Thyroid gland (tissue), 4 donors: ENCODE measurements around the gene MAP3K10. TPM values are rescaled to one million over a fixed set of nuclear protein-coding genes. Genes with fewer than 3 reads are reported as not detected.
"Not testable (repeated sequence)": the region's sequence is repeated elsewhere in the genome, so short reads cannot be mapped to it uniquely, and the experiment has no call there.

Experiments used
- DNase-seq, 2 donors: peaks; one replicate each; pipeline ENCODE4 v3.0.0-alpha.2; 2019
- H3K27ac ChIP-seq, 3 donors: fragments of 200-600 bp; sonication (generic); 1 replicate in 2 of 3; 2 replicates in 1 of 3; pipeline ENCODE4 v1.5.1; 2016 to 2019; ENCODE audit warnings: mild to moderate bottlenecking in 1 of 3, moderate library complexity in 1 of 3
- H3K27me3 ChIP-seq: fragments of 200-600 bp; sonication (generic); one replicate; pipeline ENCODE4 v1.5.1; 2019
- H3K36me3 ChIP-seq, 2 donors: fragments of 200-600 bp; sonication (generic); one replicate each; pipeline ENCODE4 v1.5.1; 2016 to 2019
- H3K4me1 ChIP-seq, 2 donors: fragments of 200-600 bp; sonication (generic); one replicate each; pipeline ENCODE4 v1.5.1; 2017 to 2019
- H3K4me3 ChIP-seq, 3 donors: fragments of 200-600 bp; sonication (generic); replicated peaks in 1 of 3; 1 replicate in 2 of 3; 2 replicates in 1 of 3; pipeline ENCODE4 v1.5.1; 2016; ENCODE audit warnings: mild to moderate bottlenecking in 1 of 3
- H3K9me3 ChIP-seq: fragments of 200-600 bp; sonication (generic); one replicate; pipeline ENCODE4 v1.5.1; 2017
- CTCF ChIP-seq, 6 experiments: fragments of 200-600 bp in 3 of 6; fragments of 450-650 bp in 3 of 6; sonication (generic) in 3 of 6; IDR thresholded peaks; one replicate each; pipeline ENCODE4 v1.5.1; 2016 to 2019; ENCODE audit warnings: antibody characterized with exemption in 6 of 6, mild to moderate bottlenecking in 2 of 6, inconsistent platforms in 1 of 6, moderate library complexity in 1 of 6
- POLR2A ChIP-seq, 2 donors: fragments of 450-650 bp; IDR thresholded peaks; one replicate each; pipeline ENCODE4 v1.6.1; 2017; ENCODE audit warnings: antibody characterized with exemption in 2 of 2, mild to moderate bottlenecking in 2 of 2, moderate library complexity in 1 of 2
- WGBS, 2 donors: methylation state at CpG; one replicate each; pipeline ENCODE4 v1.1.5; 2017; 5-methylcytosine and 5-hydroxymethylcytosine counted together
- intact Hi-C: fragments of 100-400 bp; cut with DNase I; formaldehyde crosslinking; loops from one replicate; pipeline ENCODE4 v1.15.1; 2023
- total RNA-seq, 4 donors: library from RNA; depleted of rRNA; stranded (reverse); fragments of >200 nt; gene quantifications; one replicate each; pipeline ENCODE4 v1.2.3, GENCODE V29; 2016

The MAP3K10 gene
- total RNA-seq, 4 donors from 2014 or later, result 9.1 to 19.6 (median 15.9) TPM

- TF ChIP-seq POLR2A (IDR thresholded peaks at IDR 0.05), result no peak
- Histone ChIP-seq H3K27ac (no peak overlapping the region), H3K36me3 (no peaks in the 10 kb centered on the region), H3K4me1 (peaks cover 6 to 10% of the 10 kb centered on the region in 2 donors), H3K9me3 (no peaks in the 10 kb centered on the region), H3K27me3 (no peaks in the 10 kb centered on the region), H3K4me3 (no peak overlapping the region)
- WGBS, 2 donors, result 80 to 89% methylated on average over 4 to 5 of the region's 5 CpGs
- no peak for DNase-seq
- intact Hi-C loops, result loop anchor here (10.0 kb wide), 1 partner anchor 490 kb away; no protein-coding TSS in a partner anchor
Measured at GRCh38 chr19:40144947-40145748, 46.1 kb upstream of the MAP3K10 start.

- H3K27ac ChIP-seq, H3K4me3 ChIP-seq, H3K36me3 ChIP-seq, H3K27me3 ChIP-seq, H3K9me3 ChIP-seq, DNase-seq: not testable (repeated sequence)
- 60 to 64% methylated on average over 6 of the region's 6 CpGs for WGBS, 2 donors
- H3K4me1 ChIP-seq, result peaks cover 6 to 10% of the 10 kb centered on the region in 2 donors
- intact Hi-C loops, result loop anchor here (10.0 kb wide), 1 partner anchor 489 kb away; no protein-coding TSS in a partner anchor
Measured at GRCh38 chr19:40145749-40146029, 45.5 kb upstream of the MAP3K10 start.

- 83 to 89% methylated on average over 2 of the region's 2 CpGs for WGBS, 2 donors
- no peak for DNase-seq
- intact Hi-C loops, result loop anchor here (10.0 kb wide), 1 partner anchor 487 kb away; no protein-coding TSS in a partner anchor
- H3K36me3 ChIP-seq, result no peaks in the 10 kb centered on the region
- no peak overlapping the region for H3K4me3 ChIP-seq
- H3K27me3 ChIP-seq, result no peaks in the 10 kb centered on the region
- no peaks in the 10 kb centered on the region for H3K9me3 ChIP-seq
- TF ChIP-seq CTCF (IDR thresholded peaks at IDR 0.05), result no peak
- no peak for TF ChIP-seq POLR2A (IDR thresholded peaks at IDR 0.05)
- H3K27ac ChIP-seq, result no peak overlapping the region
- H3K4me1 ChIP-seq, result peaks cover 6 to 10% of the 10 kb centered on the region in 2 donors
Measured at GRCh38 chr19:40147338-40147692, 43.9 kb upstream of the MAP3K10 start.

- 59 to 73% methylated on average over 16 to 21 of the region's 21 CpGs for WGBS, 2 donors
- intact Hi-C loops, result loop anchor here (10.0 kb wide), 1 partner anchor 487 kb away; no protein-coding TSS in a partner anchor
- TF ChIP-seq POLR2A (IDR thresholded peaks at IDR 0.05) (no peak), CTCF (IDR thresholded peaks at IDR 0.05) (no peak)
Measured at GRCh38 chr19:40147693-40148347, 43.4 kb upstream of the MAP3K10 start.

GRCh38 chr19:40149501-40149900 is 41.7 kb upstream of the MAP3K10 start:
- Histone ChIP-seq H3K36me3 (no peaks in the 10 kb centered on the region), H3K27ac (no peak overlapping the region), H3K4me1 (peaks cover 0 to 4% of the 10 kb centered on the region in 2 donors), H3K9me3 (no peaks in the 10 kb centered on the region), H3K27me3 (no peaks in the 10 kb centered on the region), H3K4me3 (no peak overlapping the region)
- DNase-seq, result no peak
- intact Hi-C loops, result loop anchor here (10.0 kb wide), 1 partner anchor 485 kb away; no protein-coding TSS in a partner anchor
- 89 to 90% methylated on average over 3 of the region's 3 CpGs for WGBS, 2 donors
- no peak for TF ChIP-seq POLR2A (IDR thresholded peaks at IDR 0.05)
- TF ChIP-seq CTCF (IDR thresholded peaks at IDR 0.05), result no peak

More at GRCh38 chr19:40147693-40148347, 43.4 kb upstream of the MAP3K10 start:
- no peaks in the 10 kb centered on the region for H3K27me3 ChIP-seq
- H3K27ac ChIP-seq, result no peak overlapping the region
- DNase-seq, result no peak
- H3K4me3 ChIP-seq, result no peak overlapping the region
- H3K4me1 ChIP-seq, result peaks cover 6 to 10% of the 10 kb centered on the region in 2 donors
- H3K9me3 ChIP-seq, result no peaks in the 10 kb centered on the region
- H3K36me3 ChIP-seq, result no peaks in the 10 kb centered on the region

GRCh38 chr19:40150170-40150569 is 41.1 kb upstream of the MAP3K10 start:
- Histone ChIP-seq H3K27me3 (no peaks in the 10 kb centered on the region), H3K36me3 (no peaks in the 10 kb centered on the region), H3K4me3 (no peak overlapping the region), H3K27ac (no peak overlapping the region), H3K9me3 (no peaks in the 10 kb centered on the region), H3K4me1 (peaks cover 0 to 4% of the 10 kb centered on the region in 2 donors)
- 84 to 91% methylated on average over 5 of the region's 5 CpGs for WGBS, 2 donors
- no peak for DNase-seq
- TF ChIP-seq POLR2A (IDR thresholded peaks at IDR 0.05) (no peak), CTCF (IDR thresholded peaks at IDR 0.05) (no peak)
- intact Hi-C loops, result no loop called here
